ENCODE measurements around the gene TLE5. TPM values are rescaled to one million over a fixed set of nuclear protein-coding genes. Genes with fewer than 3 reads are reported as not detected.

TLE5 gene
- total and polyA plus RNA-seq, 9 of the 15 experiments (the other 6 are each of a cell fraction or from before 2014, with no cell fraction given) = 2.0 to 347 (median 235) TPM

DNA sequence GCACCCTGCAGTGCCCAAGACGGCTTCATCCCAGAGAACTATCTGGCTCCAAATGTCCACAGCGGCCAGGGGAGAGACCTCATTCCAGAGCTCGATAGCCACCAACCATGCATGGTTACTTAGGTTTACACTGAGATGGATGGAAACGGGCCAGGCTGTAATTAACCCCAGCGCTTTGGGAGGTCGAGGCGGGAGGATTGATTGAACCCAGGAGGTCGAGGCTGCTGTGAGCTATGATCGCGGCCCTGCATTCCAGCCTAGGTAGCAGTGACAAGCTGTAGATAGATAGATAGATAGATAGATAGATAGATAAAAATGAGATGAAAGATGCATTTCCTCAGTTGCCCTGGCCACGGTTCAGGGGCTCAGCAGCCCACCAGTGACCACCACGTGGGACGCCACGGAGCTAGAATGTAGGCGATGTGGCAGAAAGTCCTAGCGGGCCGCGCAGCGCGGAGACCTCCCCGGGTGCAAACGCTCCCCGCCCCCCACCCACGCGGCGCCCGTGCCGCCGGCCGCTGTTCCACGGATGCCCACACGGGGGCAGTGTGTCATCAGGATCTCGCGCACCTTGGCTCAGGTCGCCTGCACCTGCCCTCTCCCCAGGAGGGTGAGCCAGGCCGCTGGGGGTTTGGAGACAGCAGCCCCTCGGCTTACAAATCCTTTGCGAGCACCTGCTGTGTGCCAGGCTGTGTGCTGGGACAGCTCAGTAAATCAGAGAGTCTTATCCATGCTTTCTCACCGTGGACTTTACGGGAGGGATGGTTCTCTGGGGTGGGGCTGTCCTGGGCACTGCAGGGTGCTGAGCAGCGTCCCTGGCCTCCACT, 13.5 kb upstream of the TLE5 start (continued):
- TF ChIP-seq, protein P1, sequence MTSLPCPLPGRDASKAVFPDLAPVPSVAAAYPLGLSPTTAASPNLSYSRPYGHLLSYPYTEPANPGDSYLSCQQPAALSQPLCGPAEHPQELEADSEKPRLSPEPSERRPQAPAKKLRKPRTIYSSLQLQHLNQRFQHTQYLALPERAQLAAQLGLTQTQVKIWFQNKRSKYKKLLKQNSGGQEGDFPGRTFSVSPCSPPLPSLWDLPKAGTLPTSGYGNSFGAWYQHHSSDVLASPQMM (CRISPR knock-in tag; IDR thresholded peaks at IDR 0.05) = no peak
- TF ChIP-seq FOXJ3 (CRISPR knock-in tag; IDR thresholded peaks at IDR 0.05) (no peak), KAT2B (IDR thresholded peaks at IDR 0.05; ENCODE audit: low read depth, low read length) (no peak), PTBP1 (IDR thresholded peaks at IDR 0.05; ENCODE audit: low read depth, low read length) (no peak), TFAM (CRISPR knock-in tag; conservative IDR thresholded peaks at IDR 0.05) (no peak), RHOXF2B (CRISPR knock-in tag; conservative IDR thresholded peaks at IDR 0.05) (no peak), SRSF3 (IDR thresholded peaks at IDR 0.05; ENCODE audit: insufficient read depth, low read length) (no peak), ZNF444 (CRISPR knock-in tag; IDR thresholded peaks at IDR 0.05) (no peak), LCOR (CRISPR knock-in tag; IDR thresholded peaks at IDR 0.05) (no peak), SLC30A9 (CRISPR knock-in tag; IDR thresholded peaks at IDR 0.05) (no peak), CREB1 (IDR thresholded peaks at IDR 0.05) (no peak), CREB1 (CRISPR knock-in tag; IDR thresholded peaks at IDR 0.05) (peak; percentile 43; the same call in 1 of the 2 replicates), ARNT (IDR thresholded peaks at IDR 0.05) (no peak), SMARCA5 (IDR thresholded peaks at IDR 0.05) (no peak), RBM39 (optimal IDR thresholded peaks at IDR 0.05; ENCODE audit: low read depth, low read length) (no peak), GABPB2 (CRISPR knock-in tag; conservative IDR thresholded peaks at IDR 0.05) (no peak), ZNF785 (CRISPR knock-in tag; IDR thresholded peaks at IDR 0.05) (no peak), NCOA6 (IDR thresholded peaks at IDR 0.05) (no peak), MAFF (IDR thresholded peaks at IDR 0.05; ENCODE audit: low read length) (no peak), BMI1 (IDR thresholded peaks at IDR 0.05; ENCODE audit: low read length) (no peak), MECOM (CRISPR knock-in tag; IDR thresholded peaks at IDR 0.05) (no peak), MTA1 (IDR thresholded peaks at IDR 0.05; ENCODE audit: borderline replicate concordance) (no peak; the same call in 1 of the 2 replicates), TAF7 (tag; IDR thresholded peaks at IDR 0.05) (no peak), RB1 (IDR thresholded peaks at IDR 0.05; ENCODE audit: low read depth) (peak; percentile 83)
- TF ChIP-seq, protein P2, sequence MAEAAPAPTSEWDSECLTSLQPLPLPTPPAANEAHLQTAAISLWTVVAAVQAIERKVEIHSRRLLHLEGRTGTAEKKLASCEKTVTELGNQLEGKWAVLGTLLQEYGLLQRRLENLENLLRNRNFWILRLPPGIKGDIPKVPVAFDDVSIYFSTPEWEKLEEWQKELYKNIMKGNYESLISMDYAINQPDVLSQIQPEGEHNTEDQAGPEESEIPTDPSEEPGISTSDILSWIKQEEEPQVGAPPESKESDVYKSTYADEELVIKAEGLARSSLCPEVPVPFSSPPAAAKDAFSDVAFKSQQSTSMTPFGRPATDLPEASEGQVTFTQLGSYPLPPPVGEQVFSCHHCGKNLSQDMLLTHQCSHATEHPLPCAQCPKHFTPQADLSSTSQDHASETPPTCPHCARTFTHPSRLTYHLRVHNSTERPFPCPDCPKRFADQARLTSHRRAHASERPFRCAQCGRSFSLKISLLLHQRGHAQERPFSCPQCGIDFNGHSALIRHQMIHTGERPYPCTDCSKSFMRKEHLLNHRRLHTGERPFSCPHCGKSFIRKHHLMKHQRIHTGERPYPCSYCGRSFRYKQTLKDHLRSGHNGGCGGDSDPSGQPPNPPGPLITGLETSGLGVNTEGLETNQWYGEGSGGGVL (CRISPR knock-in tag; IDR thresholded peaks at IDR 0.05) = no peak
- TF ChIP-seq, protein P3, sequence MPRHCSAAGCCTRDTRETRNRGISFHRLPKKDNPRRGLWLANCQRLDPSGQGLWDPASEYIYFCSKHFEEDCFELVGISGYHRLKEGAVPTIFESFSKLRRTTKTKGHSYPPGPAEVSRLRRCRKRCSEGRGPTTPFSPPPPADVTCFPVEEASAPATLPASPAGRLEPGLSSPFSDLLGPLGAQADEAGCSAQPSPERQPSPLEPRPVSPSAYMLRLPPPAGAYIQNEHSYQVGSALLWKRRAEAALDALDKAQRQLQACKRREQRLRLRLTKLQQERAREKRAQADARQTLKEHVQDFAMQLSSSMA (CRISPR knock-in tag; IDR thresholded peaks at IDR 0.05) = no peak
- TF ChIP-seq, protein P4, sequence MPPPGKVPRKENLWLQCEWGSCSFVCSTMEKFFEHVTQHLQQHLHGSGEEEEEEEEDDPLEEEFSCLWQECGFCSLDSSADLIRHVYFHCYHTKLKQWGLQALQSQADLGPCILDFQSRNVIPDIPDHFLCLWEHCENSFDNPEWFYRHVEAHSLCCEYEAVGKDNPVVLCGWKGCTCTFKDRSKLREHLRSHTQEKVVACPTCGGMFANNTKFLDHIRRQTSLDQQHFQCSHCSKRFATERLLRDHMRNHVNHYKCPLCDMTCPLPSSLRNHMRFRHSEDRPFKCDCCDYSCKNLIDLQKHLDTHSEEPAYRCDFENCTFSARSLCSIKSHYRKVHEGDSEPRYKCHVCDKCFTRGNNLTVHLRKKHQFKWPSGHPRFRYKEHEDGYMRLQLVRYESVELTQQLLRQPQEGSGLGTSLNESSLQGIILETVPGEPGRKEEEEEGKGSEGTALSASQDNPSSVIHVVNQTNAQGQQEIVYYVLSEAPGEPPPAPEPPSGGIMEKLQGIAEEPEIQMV (tag; conservative IDR thresholded peaks at IDR 0.05; ENCODE audit: low read depth) = no peak

Measured in K562 (cell line).